Liver (tissue), 9 donors: Measurements from ENCODE around the gene RIC1. TPM values are rescaled to one million over a fixed set of nuclear protein-coding genes. Genes with fewer than 3 reads are reported as not detected.

ENCODE experiments used
- DNase-seq: peaks from one replicate; pipeline ENCODE4 v3.0.0-alpha.2; 2017; ENCODE audit warnings: low spot score
- H3K27ac ChIP-seq, 2 donors: one replicate each; pipeline ENCODE4 v1.7.0; 2013; ENCODE audit warnings: inconsistent platforms in 2 of 2, low read length in 2 of 2, control low read depth in 1 of 2, low read depth in 1 of 2, mild to moderate bottlenecking in 1 of 2
- H3K27me3 ChIP-seq, 4 donors: one replicate each; pipeline versions ENCODE4 v1.6.1 to v1.7.0; 2013; ENCODE audit warnings: low read length in 3 of 4, inconsistent platforms in 1 of 4, mild to moderate bottlenecking in 1 of 4, moderate library complexity in 1 of 4; ENCODE audit not compliant: control insufficient read depth in 4 of 4, insufficient read depth in 4 of 4
- H3K36me3 ChIP-seq, 4 donors: one replicate each; pipeline versions ENCODE4 v1.6.1 to v1.7.0; 2013; ENCODE audit warnings: low read length in 3 of 4, mild to moderate bottlenecking in 3 of 4, low read depth in 1 of 4, moderate library complexity in 1 of 4; ENCODE audit not compliant: control insufficient read depth in 4 of 4, insufficient read depth in 3 of 4
- H3K4me1 ChIP-seq, 4 donors: one replicate each; pipeline versions ENCODE4 v1.6.1 to v1.7.0; 2013; ENCODE audit warnings: low read length in 3 of 4, mild to moderate bottlenecking in 3 of 4, moderate library complexity in 1 of 4; ENCODE audit not compliant: control insufficient read depth in 4 of 4, insufficient read depth in 4 of 4
- H3K4me3 ChIP-seq, 3 donors: one replicate each; pipeline versions ENCODE4 v1.6.1 to v1.7.0; 2013; ENCODE audit warnings: low read length in 3 of 3, control low read depth in 1 of 3, low read depth in 1 of 3, mild to moderate bottlenecking in 1 of 3
- H3K9ac ChIP-seq, 2 donors: one replicate each; pipeline ENCODE4 v1.7.0; 2013; ENCODE audit warnings: low read length in 2 of 2, mild to moderate bottlenecking in 2 of 2, moderate library complexity in 2 of 2, control low read depth in 1 of 2, low read depth in 1 of 2
- H3K9me3 ChIP-seq, 4 donors: one replicate each; pipeline versions ENCODE4 v1.6.1 to v1.7.0; 2013; ENCODE audit warnings: low read length in 3 of 4; ENCODE audit not compliant: control insufficient read depth in 4 of 4
- CTCF ChIP-seq: fragments of 150-350 bp; IDR thresholded peaks from 2 replicates; pipeline ENCODE4 v1.5.1; 2017; ENCODE audit warnings: improper control_type of control experiment, low read depth, low read length; ENCODE audit not compliant: missing input control
- EGR1 ChIP-seq, 2 donors: IDR thresholded peaks; 2 replicates each; pipeline ENCODE4 v1.6.1; 2016 to 2018; ENCODE audit warnings: antibody characterized with exemption in 2 of 2, low read depth in 2 of 2
- FOXA1 ChIP-seq: IDR thresholded peaks from 2 replicates; pipeline ENCODE4 v1.6.1; 2016; ENCODE audit warnings: antibody characterized with exemption
- FOXA2 ChIP-seq: IDR thresholded peaks from 2 replicates; pipeline ENCODE4 v1.6.1; 2016; ENCODE audit warnings: antibody characterized with exemption
- GABPA ChIP-seq, 2 donors: IDR thresholded peaks in 1 of 2; conservative IDR thresholded peaks in 1 of 2; 2 replicates each; pipeline ENCODE4 v1.6.1; 2016; ENCODE audit warnings: antibody characterized with exemption in 2 of 2, mild to moderate bottlenecking in 1 of 2, moderate library complexity in 1 of 2
- HNF4A ChIP-seq, 2 donors: conservative IDR thresholded peaks; 2 replicates each; pipeline ENCODE4 v1.6.1; 2016; ENCODE audit warnings: antibody characterized with exemption in 2 of 2, mild to moderate bottlenecking in 2 of 2
- HNF4G ChIP-seq: IDR thresholded peaks from 2 replicates; pipeline ENCODE4 v1.6.1; 2016; ENCODE audit warnings: antibody characterized with exemption
- JUND ChIP-seq, 2 donors: IDR thresholded peaks; 2 replicates each; pipeline ENCODE4 v1.6.1; 2016; ENCODE audit warnings: antibody characterized with exemption in 2 of 2
- MAX ChIP-seq: IDR thresholded peaks from 2 replicates; pipeline ENCODE4 v1.6.1; 2016; ENCODE audit warnings: antibody characterized with exemption
- NR2F2 ChIP-seq: IDR thresholded peaks from 2 replicates; pipeline ENCODE4 v1.6.1; 2016; ENCODE audit warnings: antibody characterized with exemption
- RAD21 ChIP-seq, 2 donors: IDR thresholded peaks; 2 replicates each; pipeline ENCODE4 v1.6.1; 2016; ENCODE audit warnings: antibody characterized with exemption in 2 of 2, mild to moderate bottlenecking in 2 of 2
- RXRA ChIP-seq, 2 donors: IDR thresholded peaks; 2 replicates each; pipeline ENCODE4 v1.6.1; 2017 to 2018; ENCODE audit warnings: antibody characterized with exemption in 2 of 2, mild to moderate bottlenecking in 1 of 2
- SP1 ChIP-seq: IDR thresholded peaks from 2 replicates; pipeline ENCODE4 v1.6.1; 2018; ENCODE audit warnings: antibody characterized with exemption, mild to moderate bottlenecking
- TAF1 ChIP-seq: conservative IDR thresholded peaks from 2 replicates; pipeline ENCODE4 v1.6.1; 2016; ENCODE audit warnings: antibody characterized with exemption, mild to moderate bottlenecking
- YY1 ChIP-seq: IDR thresholded peaks from 2 replicates; pipeline ENCODE4 v1.6.1; 2016; ENCODE audit warnings: antibody characterized with exemption, mild to moderate bottlenecking
- WGBS: extraction: QIAGEN DNeasy Blood & Tissue Kit; methylation state at CpG from one replicate; pipeline ENCODE4 v1.1.7; 2013; 5-methylcytosine and 5-hydroxymethylcytosine counted together
- polyA plus RNA-seq, 2 donors: library from polyadenylated mRNA; stranded (reverse) in 1 of 2; unstranded in 1 of 2; fragments of 200-250 nt in 1 of 2; fragments of >200 nt in 1 of 2; fragmentation: Nextera tagmentation in 1 of 2; extraction: Ambion mirVana in 1 of 2; gene quantifications; one replicate each; pipeline versions ENCODE4 v1.2.1 to v1.2.3, GENCODE V29; 2013 to 2015
- total RNA-seq, 2 donors: library from RNA; depleted of rRNA; stranded (reverse); fragments of >200 nt; gene quantifications; one replicate each; pipeline ENCODE4 v1.2.3, GENCODE V29; 2014
- TF ChIP-seq, protein P1 (sequence below): IDR thresholded peaks from 2 replicates; pipeline ENCODE4 v1.6.1; 2016; ENCODE audit warnings: antibody characterized with exemption
- TF ChIP-seq, protein P2 (sequence below): IDR thresholded peaks from 2 replicates; pipeline ENCODE4 v1.6.1; 2016; ENCODE audit warnings: antibody characterized with exemption
- TF ChIP-seq, protein P3 (sequence below): IDR thresholded peaks from 2 replicates; pipeline ENCODE4 v1.6.1; 2016; ENCODE audit warnings: antibody characterized with exemption, mild to moderate bottlenecking
- donor health status: healthy.
- donor health status: healthy.
- donor health status: healthy.
- donor health status: healthy.
- donor health status: healthy.

RIC1 gene
- total and polyA plus RNA-seq, 4 donors, result 4.1 to 25.8 (median 9.8) TPM

DNA sequence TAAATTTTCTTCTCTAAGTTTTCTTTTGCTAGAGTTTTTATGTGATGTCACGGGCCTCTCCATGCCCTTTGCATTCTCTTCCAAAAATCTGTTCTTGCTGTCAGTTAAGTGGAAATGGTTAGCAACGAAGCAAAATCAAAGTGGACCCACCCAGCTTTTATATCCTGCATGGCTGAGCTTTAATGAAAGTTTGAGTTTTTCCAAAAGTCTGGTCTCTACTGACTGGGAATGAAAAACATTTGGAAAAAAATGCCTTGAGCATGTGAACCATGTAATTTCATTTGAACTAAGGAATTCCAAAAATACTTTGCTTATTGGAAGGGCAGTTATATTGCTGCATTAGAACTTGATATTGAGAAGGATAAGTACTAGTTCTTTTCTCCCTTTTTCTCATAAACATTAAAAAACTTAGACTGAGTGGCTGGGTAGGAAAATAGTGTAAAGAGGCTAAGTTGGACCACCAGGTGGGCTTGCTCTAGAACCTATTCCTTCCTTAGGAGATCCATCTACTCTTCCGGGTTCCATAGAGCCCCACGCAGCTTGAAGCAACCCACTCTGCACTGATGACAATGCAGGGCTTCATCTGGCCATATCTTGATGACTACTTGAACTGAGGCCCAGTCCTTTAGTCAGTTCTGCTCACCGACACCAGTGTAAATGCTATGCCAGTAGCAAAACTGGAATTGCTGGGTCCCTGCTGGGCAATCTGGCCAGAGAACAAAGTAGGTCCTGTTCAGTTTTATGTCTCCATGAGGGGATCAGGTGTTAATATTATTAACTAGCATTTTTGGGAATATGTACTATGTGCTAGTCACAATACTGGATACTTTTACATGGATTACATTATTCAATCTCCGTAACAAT lies 17.4 kb upstream of the RIC1 start:
- no peak for DNase-seq
- WGBS, result 76% methylated on average over 6 of the region's 6 CpGs
- H3K9ac ChIP-seq, result no peak overlapping the region
- H3K27ac ChIP-seq, result no peak overlapping the region
- no peaks in the 10 kb centered on the region for H3K27me3 ChIP-seq
- TF ChIP-seq HNF4G, result no peak
- TF ChIP-seq, protein P1, sequence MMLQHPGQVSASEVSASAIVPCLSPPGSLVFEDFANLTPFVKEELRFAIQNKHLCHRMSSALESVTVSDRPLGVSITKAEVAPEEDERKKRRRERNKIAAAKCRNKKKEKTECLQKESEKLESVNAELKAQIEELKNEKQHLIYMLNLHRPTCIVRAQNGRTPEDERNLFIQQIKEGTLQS, result no peak
- TF ChIP-seq RAD21 (IDR thresholded peaks at IDR 0.05), result no peak
- TF ChIP-seq CTCF, result no peak
- no peak for TF ChIP-seq GABPA (IDR thresholded peaks at IDR 0.05 in 1 of 2, conservative IDR thresholded peaks at IDR 0.05 in 1 of 2)
- TF ChIP-seq, protein P2, sequence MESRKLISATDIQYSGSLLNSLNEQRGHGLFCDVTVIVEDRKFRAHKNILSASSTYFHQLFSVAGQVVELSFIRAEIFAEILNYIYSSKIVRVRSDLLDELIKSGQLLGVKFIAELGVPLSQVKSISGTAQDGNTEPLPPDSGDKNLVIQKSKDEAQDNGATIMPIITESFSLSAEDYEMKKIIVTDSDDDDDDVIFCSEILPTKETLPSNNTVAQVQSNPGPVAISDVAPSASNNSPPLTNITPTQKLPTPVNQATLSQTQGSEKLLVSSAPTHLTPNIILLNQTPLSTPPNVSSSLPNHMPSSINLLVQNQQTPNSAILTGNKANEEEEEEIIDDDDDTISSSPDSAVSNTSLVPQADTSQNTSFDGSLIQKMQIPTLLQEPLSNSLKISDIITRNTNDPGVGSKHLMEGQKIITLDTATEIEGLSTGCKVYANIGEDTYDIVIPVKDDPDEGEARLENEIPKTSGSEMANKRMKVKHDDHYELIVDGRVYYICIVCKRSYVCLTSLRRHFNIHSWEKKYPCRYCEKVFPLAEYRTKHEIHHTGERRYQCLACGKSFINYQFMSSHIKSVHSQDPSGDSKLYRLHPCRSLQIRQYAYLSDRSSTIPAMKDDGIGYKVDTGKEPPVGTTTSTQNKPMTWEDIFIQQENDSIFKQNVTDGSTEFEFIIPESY, result no peak
- no peak for TF ChIP-seq JUND (IDR thresholded peaks at IDR 0.05)
- TF ChIP-seq, protein P3, sequence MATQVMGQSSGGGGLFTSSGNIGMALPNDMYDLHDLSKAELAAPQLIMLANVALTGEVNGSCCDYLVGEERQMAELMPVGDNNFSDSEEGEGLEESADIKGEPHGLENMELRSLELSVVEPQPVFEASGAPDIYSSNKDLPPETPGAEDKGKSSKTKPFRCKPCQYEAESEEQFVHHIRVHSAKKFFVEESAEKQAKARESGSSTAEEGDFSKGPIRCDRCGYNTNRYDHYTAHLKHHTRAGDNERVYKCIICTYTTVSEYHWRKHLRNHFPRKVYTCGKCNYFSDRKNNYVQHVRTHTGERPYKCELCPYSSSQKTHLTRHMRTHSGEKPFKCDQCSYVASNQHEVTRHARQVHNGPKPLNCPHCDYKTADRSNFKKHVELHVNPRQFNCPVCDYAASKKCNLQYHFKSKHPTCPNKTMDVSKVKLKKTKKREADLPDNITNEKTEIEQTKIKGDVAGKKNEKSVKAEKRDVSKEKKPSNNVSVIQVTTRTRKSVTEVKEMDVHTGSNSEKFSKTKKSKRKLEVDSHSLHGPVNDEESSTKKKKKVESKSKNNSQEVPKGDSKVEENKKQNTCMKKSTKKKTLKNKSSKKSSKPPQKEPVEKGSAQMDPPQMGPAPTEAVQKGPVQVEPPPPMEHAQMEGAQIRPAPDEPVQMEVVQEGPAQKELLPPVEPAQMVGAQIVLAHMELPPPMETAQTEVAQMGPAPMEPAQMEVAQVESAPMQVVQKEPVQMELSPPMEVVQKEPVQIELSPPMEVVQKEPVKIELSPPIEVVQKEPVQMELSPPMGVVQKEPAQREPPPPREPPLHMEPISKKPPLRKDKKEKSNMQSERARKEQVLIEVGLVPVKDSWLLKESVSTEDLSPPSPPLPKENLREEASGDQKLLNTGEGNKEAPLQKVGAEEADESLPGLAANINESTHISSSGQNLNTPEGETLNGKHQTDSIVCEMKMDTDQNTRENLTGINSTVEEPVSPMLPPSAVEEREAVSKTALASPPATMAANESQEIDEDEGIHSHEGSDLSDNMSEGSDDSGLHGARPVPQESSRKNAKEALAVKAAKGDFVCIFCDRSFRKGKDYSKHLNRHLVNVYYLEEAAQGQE, result no peak
- no peak for TF ChIP-seq MAX
- no peak for TF ChIP-seq FOXA1
- TF ChIP-seq SP1, result no peak
- TF ChIP-seq NR2F2, result no peak
- TF ChIP-seq TAF1, result no peak
- no peak for TF ChIP-seq YY1
- TF ChIP-seq FOXA2, result no peak
- TF ChIP-seq HNF4A (conservative IDR thresholded peaks at IDR 0.05), result no peak
- TF ChIP-seq EGR1 (IDR thresholded peaks at IDR 0.05; ENCODE audit: low read depth in 2 of 2), result no peak
- no peak for TF ChIP-seq RXRA (IDR thresholded peaks at IDR 0.05)
- H3K4me1 ChIP-seq, result peaks cover 0 to 6% (median 3%) of the 10 kb centered on the region in 4 donors
- H3K36me3 ChIP-seq, result no peaks in the 10 kb centered on the region
- H3K4me3 ChIP-seq, result no peak overlapping the region
- H3K9me3 ChIP-seq, result no peaks in the 10 kb centered on the region
